NB4 (cell line): ENCODE results near the gene AKIRIN2.

Experiments
- DNase-seq: peaks from one replicate; pipeline ENCODE4 v3.0.0; 2010; ENCODE audit warnings: low read depth
- H3K4me3 ChIP-seq: one replicate; pipeline ENCODE4 v1.5.1; 2011; ENCODE audit warnings: mild to moderate bottlenecking, low read depth, low read length, moderate library complexity
- MYC ChIP-seq: IDR thresholded peaks from 2 replicates; pipeline ENCODE4 v1.6.1; 2011; ENCODE audit warnings: low read depth, low read length
- POLR2A ChIP-seq: IDR thresholded peaks from 2 replicates; pipeline ENCODE4 v1.6.1; 2011; ENCODE audit warnings: mild to moderate bottlenecking; ENCODE audit not compliant: insufficient read length; ENCODE audit errors: extremely low read depth
- TF ChIP-seq, protein P1 (sequence below): IDR thresholded peaks from 2 replicates; pipeline ENCODE4 v1.6.1; 2011; ENCODE audit warnings: low read depth, low read length
- TF ChIP-seq, protein P2 (sequence below): IDR thresholded peaks from one replicate; pipeline ENCODE4 v1.5.1; 2012; ENCODE audit warnings: low read depth, low read length

Gene AKIRIN2

DNA sequence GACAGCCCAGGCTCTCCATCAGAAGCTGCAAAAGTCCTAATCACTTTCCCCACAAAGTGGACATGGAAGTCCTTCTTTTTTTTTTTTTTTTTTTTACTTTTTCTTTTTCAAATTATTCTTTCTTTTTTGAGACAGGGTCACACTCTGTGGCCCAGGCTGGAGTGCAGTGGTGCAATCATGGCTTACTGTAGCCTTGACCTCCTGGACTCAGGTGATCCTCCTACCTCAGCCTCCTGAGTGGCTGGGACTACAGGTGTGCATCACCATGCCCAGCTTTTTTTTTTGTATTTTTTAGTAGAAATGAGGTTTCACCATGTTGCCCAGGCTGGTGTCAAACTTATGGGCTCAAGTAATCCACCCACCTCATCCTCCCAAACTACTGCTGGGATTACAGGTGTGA is 29.0 kb upstream of the AKIRIN2 start:
- TF ChIP-seq, protein P1, sequence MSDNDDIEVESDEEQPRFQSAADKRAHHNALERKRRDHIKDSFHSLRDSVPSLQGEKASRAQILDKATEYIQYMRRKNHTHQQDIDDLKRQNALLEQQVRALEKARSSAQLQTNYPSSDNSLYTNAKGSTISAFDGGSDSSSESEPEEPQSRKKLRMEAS: no peak
- no peak for TF ChIP-seq MYC
- TF ChIP-seq, protein P2, sequence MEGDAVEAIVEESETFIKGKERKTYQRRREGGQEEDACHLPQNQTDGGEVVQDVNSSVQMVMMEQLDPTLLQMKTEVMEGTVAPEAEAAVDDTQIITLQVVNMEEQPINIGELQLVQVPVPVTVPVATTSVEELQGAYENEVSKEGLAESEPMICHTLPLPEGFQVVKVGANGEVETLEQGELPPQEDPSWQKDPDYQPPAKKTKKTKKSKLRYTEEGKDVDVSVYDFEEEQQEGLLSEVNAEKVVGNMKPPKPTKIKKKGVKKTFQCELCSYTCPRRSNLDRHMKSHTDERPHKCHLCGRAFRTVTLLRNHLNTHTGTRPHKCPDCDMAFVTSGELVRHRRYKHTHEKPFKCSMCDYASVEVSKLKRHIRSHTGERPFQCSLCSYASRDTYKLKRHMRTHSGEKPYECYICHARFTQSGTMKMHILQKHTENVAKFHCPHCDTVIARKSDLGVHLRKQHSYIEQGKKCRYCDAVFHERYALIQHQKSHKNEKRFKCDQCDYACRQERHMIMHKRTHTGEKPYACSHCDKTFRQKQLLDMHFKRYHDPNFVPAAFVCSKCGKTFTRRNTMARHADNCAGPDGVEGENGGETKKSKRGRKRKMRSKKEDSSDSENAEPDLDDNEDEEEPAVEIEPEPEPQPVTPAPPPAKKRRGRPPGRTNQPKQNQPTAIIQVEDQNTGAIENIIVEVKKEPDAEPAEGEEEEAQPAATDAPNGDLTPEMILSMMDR: no peak
- no peak for TF ChIP-seq POLR2A
- no peak for DNase-seq

DNA sequence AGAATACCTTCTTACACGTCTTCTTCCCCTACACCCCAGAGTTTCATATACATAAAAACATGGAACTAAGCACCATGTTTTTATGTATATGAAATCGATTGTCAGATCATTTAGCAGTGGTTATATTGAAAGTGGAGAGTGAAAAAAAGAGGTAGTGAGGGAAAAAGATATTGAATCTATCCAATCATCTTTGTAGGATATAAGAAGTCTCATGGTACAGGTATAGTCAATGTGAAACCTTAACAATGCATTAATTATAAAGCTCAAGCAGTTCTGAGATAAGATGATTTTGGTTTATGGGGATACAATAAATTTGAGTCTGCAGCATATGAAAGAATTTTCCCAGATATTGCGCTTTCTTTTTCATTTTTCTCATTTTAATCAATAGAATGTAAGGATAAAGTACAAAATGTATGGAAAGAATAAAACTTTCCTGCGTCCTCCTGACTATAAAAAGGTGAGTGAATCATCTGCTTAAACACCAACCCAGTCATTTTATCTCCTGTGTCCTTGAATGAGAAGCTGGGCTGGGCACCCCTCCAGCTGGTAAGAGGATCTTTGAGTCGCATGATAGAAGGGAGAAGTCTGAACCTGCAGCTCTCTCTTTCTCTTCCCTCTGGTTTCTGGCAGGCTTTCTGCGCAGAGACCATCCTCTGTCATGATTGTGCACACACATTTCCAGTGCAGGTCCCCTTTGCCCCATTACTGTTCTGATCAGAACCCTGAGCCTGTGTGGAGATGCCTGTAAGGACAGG is 28.1 kb upstream of the AKIRIN2 start:
- DNase-seq: no peak
- no peak overlapping the region for H3K4me3 ChIP-seq
- TF ChIP-seq MYC (no peak), POLR2A (no peak)
- TF ChIP-seq, protein P1: no peak
- TF ChIP-seq, protein P2: no peak

More for the DNA sequence above, 29.0 kb upstream of the AKIRIN2 start:
- no peak overlapping the region for H3K4me3 ChIP-seq

DNA sequence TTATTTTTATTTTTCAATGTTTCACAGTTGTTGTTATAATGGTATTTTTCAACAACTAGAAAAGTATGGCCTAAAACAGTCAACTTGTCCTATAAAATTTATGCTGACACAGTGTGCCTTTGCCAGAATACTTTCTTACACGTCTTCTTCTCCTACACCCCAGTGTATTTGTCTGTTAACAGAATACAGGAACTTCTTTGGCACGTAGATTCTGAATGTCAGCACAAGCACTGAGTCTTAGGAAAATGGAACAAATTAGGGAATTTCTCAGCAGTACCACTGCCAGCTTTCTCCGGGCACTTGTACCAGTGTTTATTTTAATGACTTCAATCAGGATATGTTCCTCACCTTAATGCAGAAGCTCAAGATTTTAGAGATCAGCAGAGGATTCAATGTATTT is 26.7 kb upstream of the AKIRIN2 start:
- no peak overlapping the region for H3K4me3 ChIP-seq
- no peak for DNase-seq
- TF ChIP-seq, protein P2: no peak
- TF ChIP-seq MYC: no peak
- TF ChIP-seq, protein P1: no peak
- TF ChIP-seq POLR2A: no peak

DNA sequence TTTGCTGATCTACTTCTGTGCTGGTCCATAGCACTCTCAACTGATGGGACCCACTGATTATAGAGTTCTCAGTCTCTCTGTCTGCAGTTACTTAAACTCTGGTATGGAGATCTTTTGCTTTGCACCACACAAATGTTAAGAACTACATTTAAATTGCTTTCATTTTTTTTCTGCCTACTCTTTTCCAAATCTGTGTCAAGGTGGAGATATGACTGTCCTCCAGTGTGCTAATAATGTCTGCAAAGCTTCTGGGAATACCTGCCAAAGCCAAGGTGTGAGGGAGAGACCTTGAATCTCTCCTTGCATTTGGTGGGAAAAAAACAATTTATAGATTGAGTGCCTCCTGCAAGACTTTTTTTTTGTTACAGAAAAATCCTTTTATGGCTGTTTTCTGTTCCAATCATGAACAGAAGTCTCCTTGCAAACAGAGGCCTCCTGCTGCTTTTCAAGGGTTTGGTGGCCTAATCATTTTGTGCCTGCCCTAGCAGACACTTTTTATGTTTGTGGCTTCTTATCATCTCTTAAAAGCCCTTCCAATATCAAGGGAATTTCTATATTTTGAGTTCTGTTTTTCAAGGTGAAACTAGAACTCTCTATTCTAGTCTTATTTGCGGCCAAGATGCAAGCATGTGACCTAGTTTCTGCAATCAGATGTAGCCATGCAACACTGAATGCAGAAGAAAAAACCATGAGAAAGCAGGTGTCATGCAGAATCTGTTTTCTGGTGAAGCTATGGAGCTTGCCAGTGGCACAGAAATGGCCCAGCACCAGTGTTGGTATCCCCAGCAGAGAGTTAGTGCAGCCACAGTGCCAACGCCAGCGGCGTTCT is 23.2 kb upstream of the AKIRIN2 start:
- TF ChIP-seq POLR2A (no peak), MYC (no peak)
- TF ChIP-seq, protein P2: no peak
- TF ChIP-seq, protein P1: no peak
- no peak overlapping the region for H3K4me3 ChIP-seq
- no peak for DNase-seq

DNA sequence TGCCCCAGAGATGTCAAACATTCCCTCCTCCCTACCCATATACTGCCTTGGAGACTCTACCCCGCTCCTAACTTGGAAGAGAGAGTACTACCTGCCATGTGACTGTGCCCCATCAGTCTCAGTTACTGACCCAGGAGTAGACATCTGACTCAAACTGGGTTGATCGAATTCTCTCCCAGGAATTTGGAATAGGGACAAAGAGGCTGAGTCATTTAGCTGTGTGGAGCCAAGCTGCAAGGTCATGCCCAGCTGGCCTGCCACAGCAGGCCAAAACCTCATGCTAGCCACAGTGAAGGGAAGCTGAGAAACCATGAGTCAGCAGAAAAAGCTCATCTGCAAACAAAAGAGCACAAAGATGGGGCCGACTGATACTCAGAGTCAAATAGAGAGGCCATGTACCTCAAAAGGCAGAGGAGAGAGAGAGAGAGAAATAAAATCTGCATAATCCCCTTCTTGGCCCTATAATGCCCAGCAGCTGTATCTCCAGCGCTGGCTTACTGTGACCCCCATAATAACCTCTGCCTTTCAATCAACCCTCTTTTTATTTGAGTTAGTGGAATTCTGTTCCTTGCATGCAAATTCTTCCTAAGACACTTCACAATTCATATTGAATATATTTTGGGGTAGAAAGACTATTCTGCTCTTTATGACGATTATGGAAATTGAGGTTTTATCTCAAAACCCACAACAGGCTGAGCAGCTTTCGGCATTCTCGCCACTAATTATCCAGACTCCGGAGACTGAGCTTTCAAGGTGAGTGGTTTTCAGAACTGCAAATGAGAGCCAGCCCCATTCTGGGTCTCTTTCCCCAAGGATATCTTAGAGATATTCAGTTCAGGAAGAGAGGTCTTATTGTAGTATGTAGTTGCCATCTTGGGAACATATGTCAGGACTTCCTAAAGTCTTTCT is 21.4 kb upstream of the AKIRIN2 start:
- TF ChIP-seq MYC: no peak
- TF ChIP-seq, protein P1: 0 out of 2 replicates have a peak, but pooled peaks have one; percentile 22
- TF ChIP-seq POLR2A: no peak
- TF ChIP-seq, protein P2: no peak
- H3K4me3 ChIP-seq: no peak overlapping the region
- peak; percentile 88 for DNase-seq
